Loucy (cell line): ENCODE data around the gene S1PR4.

Experiments
- EZH2phosphoT487 ChIP-seq: fragments of 200-600 bp; IDR thresholded peaks from 2 replicates; pipeline ENCODE4 v1.6.1; 2018; ENCODE audit warnings: antibody characterized with exemption, mild to moderate bottlenecking, moderate library complexity, borderline replicate concordance
- TF ChIP-seq, protein P1 (sequence below): fragments of 200-600 bp; sonication (generic); conservative IDR thresholded peaks from 2 replicates; pipeline ENCODE4 v1.5.1; 2014; ENCODE audit warnings: mild to moderate bottlenecking, antibody characterized with exemption, low read length

DNA sequence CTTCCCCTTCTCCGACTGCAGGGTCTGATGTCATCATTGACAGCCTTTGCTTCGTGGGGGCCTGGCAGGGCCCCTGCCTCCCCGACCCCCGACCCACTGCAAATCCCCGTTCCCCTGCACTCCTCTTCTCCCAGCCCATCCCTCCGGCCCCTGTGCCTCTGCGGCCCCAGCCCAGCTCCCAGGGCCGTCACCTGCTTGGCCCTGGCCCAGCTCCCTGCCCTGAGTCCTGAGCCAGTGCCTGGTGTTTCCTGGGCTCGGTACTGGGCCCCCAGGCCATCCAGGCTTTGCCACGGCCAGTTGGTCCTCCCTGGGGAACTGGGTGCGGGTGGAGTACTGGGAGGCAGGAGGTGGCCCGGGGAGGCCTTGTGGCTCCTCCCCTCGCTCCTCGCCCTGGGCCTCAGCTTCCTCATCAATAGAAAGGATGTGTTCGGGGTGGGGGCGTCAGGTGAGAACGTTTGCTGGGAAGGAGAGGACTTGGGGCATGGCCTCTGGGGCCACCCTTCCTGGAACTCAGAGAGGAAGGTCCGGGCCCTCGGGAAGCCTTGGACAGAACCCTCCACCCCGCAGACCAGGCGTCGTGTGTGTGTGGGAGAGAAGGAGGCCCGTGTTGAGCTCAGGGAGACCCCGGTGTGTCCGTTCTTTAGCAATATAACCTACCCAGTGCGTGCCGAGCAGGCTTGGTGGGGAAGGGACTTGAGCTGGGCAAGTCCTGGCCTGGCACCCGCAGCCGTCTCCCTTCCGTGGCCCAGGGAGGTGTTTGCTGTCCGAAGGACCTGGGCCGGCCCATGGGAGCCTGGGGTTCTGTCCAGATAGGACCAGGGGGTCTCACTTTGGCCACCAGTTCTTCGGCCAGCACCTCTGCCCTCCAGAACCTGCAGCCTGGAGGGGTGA, 30.0 kb downstream of the S1PR4 start:
- TF ChIP-seq, protein P1, sequence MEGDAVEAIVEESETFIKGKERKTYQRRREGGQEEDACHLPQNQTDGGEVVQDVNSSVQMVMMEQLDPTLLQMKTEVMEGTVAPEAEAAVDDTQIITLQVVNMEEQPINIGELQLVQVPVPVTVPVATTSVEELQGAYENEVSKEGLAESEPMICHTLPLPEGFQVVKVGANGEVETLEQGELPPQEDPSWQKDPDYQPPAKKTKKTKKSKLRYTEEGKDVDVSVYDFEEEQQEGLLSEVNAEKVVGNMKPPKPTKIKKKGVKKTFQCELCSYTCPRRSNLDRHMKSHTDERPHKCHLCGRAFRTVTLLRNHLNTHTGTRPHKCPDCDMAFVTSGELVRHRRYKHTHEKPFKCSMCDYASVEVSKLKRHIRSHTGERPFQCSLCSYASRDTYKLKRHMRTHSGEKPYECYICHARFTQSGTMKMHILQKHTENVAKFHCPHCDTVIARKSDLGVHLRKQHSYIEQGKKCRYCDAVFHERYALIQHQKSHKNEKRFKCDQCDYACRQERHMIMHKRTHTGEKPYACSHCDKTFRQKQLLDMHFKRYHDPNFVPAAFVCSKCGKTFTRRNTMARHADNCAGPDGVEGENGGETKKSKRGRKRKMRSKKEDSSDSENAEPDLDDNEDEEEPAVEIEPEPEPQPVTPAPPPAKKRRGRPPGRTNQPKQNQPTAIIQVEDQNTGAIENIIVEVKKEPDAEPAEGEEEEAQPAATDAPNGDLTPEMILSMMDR: no peak
- no peak for TF ChIP-seq EZH2phosphoT487
